ENCODE data around the gene HAAO.
"Not testable (repeated sequence)": the region's sequence is repeated elsewhere in the genome, so short reads cannot be mapped to it uniquely, and the experiment has no call there.

The HAAO gene

GRCh38 chr2:42733852-42734251 lies 58.5 kb downstream of the HAAO start:
- Histone ChIP-seq H3K27ac (no peak overlapping the region), H3K4me3 (ENCODE audit: low read depth, low read length) (no peak overlapping the region), H3K27me3 (replicated peaks) (no peaks in the 10 kb centered on the region), H3K36me3 (replicated peaks) (no peaks in the 10 kb centered on the region)
- in situ Hi-C loops (cut with HindIII; ENCODE audit: low pct_ligation_motif_present, low sequenced_read_pairs): no loop called here
- TF ChIP-seq, protein P1, sequence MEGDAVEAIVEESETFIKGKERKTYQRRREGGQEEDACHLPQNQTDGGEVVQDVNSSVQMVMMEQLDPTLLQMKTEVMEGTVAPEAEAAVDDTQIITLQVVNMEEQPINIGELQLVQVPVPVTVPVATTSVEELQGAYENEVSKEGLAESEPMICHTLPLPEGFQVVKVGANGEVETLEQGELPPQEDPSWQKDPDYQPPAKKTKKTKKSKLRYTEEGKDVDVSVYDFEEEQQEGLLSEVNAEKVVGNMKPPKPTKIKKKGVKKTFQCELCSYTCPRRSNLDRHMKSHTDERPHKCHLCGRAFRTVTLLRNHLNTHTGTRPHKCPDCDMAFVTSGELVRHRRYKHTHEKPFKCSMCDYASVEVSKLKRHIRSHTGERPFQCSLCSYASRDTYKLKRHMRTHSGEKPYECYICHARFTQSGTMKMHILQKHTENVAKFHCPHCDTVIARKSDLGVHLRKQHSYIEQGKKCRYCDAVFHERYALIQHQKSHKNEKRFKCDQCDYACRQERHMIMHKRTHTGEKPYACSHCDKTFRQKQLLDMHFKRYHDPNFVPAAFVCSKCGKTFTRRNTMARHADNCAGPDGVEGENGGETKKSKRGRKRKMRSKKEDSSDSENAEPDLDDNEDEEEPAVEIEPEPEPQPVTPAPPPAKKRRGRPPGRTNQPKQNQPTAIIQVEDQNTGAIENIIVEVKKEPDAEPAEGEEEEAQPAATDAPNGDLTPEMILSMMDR (IDR thresholded peaks at IDR 0.05; ENCODE audit: low read depth, low read length, missing control alignments): no peak
- no peak for DNase-seq

GRCh38 chr2:42731316-42731715 lies 61.1 kb downstream of the HAAO start:
- H3K27me3 ChIP-seq (replicated peaks); DNase-seq; H3K36me3 ChIP-seq (replicated peaks); H3K4me3 ChIP-seq (ENCODE audit: low read depth, low read length); H3K27ac ChIP-seq; in situ Hi-C loops (cut with HindIII; ENCODE audit: low pct_ligation_motif_present, low sequenced_read_pairs): not testable (repeated sequence)

DNA sequence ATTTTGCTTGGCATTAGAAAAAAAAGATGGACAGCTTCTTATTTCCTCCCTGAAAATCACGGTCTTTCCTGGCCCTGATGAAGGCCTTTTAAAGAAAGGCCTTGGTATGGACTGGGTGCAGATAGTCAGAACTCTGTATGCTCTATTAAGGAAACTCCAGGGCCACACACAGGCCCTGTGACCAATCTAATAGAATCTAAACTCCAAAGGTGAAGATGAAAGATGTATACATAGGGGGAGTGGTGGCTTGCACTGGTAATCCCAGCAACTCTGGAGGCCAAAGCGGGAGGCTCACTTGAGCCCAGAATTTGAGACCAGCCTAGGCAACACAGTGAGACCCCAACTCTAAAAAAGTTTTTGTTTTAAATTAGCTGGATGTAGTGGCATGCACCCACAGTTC lies 65.7 kb downstream of the HAAO start:
- H3K27me3 ChIP-seq (replicated peaks): no peaks in the 10 kb centered on the region
- H3K36me3 ChIP-seq (replicated peaks): no peaks in the 10 kb centered on the region
- in situ Hi-C loops (cut with HindIII; ENCODE audit: low pct_ligation_motif_present, low sequenced_read_pairs): no loop called here
- H3K4me3 ChIP-seq (ENCODE audit: low read depth, low read length): no peak overlapping the region
- H3K27ac ChIP-seq: no peak overlapping the region
- TF ChIP-seq, protein P1 (IDR thresholded peaks at IDR 0.05; ENCODE audit: low read depth, low read length, missing control alignments): no peak
- DNase-seq: no peak

GRCh38 chr2:42725657-42726056 lies 66.7 kb downstream of the HAAO start:
- in situ Hi-C loops (cut with HindIII; ENCODE audit: low pct_ligation_motif_present, low sequenced_read_pairs): no loop called here
- Histone ChIP-seq H3K4me3 (ENCODE audit: low read depth, low read length) (no peak overlapping the region), H3K36me3 (replicated peaks) (no peaks in the 10 kb centered on the region), H3K27ac (no peak overlapping the region), H3K27me3 (replicated peaks) (no peaks in the 10 kb centered on the region)
- TF ChIP-seq, protein P1 (IDR thresholded peaks at IDR 0.05; ENCODE audit: low read depth, low read length, missing control alignments): no peak
- no peak for DNase-seq

DNA sequence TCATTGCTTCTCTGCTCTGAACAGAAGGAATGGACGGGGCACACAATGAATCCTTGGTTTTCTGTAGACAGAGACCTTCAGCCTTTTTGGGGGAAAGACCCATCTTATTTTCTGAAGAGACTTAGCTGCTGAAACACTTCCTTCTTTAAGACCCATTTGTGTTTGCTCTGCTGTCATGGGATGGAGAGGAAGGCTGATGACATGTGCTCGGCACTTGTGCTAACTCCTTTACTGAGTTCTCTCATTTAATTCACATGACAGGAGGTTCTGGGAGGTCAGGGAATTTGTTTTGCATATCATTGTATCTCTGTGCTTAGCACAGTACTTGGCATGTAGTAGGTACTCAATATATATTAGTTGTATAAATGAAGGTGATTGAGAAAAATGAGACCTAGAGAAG lies 67.5 kb downstream of the HAAO start:
- H3K36me3 ChIP-seq (replicated peaks): no peaks in the 10 kb centered on the region
- no peak overlapping the region for H3K27ac ChIP-seq
- no peaks in the 10 kb centered on the region for H3K27me3 ChIP-seq (replicated peaks)
- H3K4me3 ChIP-seq (ENCODE audit: low read depth, low read length): no peak overlapping the region
- no peak for DNase-seq
- in situ Hi-C loops (cut with HindIII; ENCODE audit: low pct_ligation_motif_present, low sequenced_read_pairs): no loop called here
- TF ChIP-seq, protein P1 (IDR thresholded peaks at IDR 0.05; ENCODE audit: low read depth, low read length, missing control alignments): no peak

- Histone ChIP-seq H3K4me3 (ENCODE audit: low read depth, low read length) (no peak overlapping the region), H3K27me3 (replicated peaks) (no peaks in the 10 kb centered on the region), H3K27ac (no peak overlapping the region), H3K36me3 (replicated peaks) (no peaks in the 10 kb centered on the region)
- DNase-seq: no peak
- in situ Hi-C loops (cut with HindIII; ENCODE audit: low pct_ligation_motif_present, low sequenced_read_pairs): no loop called here
- TF ChIP-seq, protein P1 (IDR thresholded peaks at IDR 0.05; ENCODE audit: low read depth, low read length, missing control alignments): no peak
These were observed 68.9 kb downstream of the HAAO start for GRCh38 chr2:42723465-42723864.

All from brain microvascular endothelial cell (primary cell).